Measurements from ENCODE around the gene PCAT7. TPM values are rescaled to one million over a fixed set of nuclear protein-coding genes. Genes with fewer than 3 reads are reported as not detected.

The PCAT7 gene
- not detected in 2 replicates for total RNA-seq

DNA sequence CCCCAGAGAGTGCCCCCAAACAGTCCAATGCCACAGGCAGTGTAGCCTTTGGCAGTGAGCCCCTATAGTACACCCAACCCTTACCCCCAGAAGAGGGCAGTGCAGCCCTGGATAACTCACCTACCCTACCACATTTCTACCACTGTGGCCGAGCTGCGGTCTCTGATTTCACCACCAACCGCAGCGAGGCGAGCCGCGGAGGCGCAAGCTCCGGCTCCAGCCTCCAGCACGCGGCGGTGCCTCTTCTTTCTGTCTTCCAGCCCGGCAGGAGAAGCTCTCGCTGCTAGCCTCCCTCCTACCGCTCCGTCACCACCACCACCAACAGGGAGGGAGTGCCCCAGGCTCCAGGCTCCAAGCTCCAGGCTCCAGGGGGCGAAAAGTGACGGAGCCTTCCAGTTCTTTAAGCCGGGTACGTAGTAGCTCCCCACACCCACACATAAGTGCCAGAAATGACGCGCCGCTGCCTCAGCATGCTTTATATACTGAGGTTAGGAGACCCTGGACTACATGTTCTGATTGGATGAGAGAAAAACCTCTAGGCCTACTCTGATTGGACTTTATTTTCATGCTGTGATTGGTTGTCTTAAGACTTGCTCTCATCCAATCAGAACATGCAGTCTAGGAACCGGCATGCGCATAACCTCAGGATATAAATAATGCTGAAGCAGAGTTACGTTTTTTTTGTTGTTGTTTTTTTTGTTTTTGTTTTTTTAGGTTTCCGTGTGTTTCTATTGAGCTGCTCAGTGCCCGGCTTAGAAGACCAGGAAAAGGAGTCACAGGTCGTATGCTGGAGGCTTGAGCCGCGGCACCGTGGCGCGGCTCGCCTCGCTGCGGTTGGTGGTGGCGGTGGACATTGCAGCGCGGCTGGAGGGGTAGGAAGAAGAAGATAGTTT lies at the start of gene PCAT7:
Gene PCAT7, plus strand, starts transcription at position 645 of the 893 bp plus-strand sequence.

DNA sequence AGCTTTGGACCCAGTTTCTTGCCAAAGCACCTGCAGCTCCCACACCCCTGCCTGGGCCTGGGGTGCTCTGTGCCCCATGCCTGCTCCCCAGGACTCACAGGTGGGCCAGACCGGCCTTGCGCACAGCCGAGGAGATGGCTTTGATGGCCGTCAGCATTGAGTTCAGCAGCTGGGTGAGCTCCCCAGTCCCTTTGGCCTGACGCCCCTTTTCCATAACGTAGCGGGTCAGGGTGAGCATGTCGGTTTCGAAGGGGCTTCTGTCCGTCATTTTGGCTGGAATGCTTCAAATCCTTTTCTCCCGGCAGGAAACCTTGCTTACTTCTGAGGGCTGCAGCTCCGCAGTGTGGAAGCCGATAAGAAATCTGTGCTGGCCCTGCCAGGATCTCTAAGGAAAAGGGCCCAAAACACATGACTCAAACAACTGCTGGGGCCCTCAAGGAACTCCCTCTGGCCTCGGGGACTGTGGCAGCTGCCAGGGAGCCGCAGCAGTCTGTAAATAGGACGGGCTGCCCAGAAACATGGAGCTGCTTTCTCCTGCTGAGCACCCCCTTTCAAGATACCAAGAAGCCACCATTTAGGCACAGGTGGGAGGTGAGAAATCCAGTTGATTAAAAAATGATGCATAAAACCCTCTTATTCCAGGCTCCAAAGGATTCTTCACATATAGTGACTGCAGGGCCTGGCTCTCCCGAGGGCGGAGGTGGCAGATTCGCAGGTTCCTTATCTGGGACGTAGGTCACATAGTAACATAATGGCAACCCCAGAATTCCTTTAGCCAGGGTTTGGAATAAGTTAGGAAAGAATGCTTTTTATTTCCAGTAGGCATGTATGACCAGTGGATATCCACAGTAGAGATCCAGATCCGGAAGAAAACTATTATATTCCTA lies 38.8 kb downstream of the PCAT7 start, which contains the start of gene FBP2:
Gene FBP2, minus strand, starts transcription at position 366 of the 887 bp plus-strand sequence. Its CDS starts 98 bp downstream, at position 268.

Other genes starting within 250 kb of the PCAT7 start
- not detected in 2 replicates for gene NUTM2F, start 226.4 kb upstream of the PCAT7 start, total RNA-seq
- gene FBP2, start 38.7 kb downstream of the PCAT7 start, total RNA-seq = not detected in 2 replicates
- not detected in 2 replicates for gene FBP1, start 84.4 kb downstream of the PCAT7 start, total RNA-seq
- 11.1 and 27.0 TPM in 2 replicates for gene AOPEP, start 171.6 kb downstream of the PCAT7 start, total RNA-seq